Mesenteric fat pad (tissue), 1 donor: Measurements from ENCODE around the gene LIMK2. TPM values are rescaled to one million over a fixed set of nuclear protein-coding genes. Genes with fewer than 3 reads are reported as not detected.
"Not testable (repeated sequence)": the region's sequence is repeated elsewhere in the genome, so short reads cannot be mapped to it uniquely, and the experiment has no call there.

Source experiments
- DNase-seq: peaks from one replicate; pipeline ENCODE4 v3.0.0-alpha.2; 2020; ENCODE audit warnings: low spot score
- long read RNA-seq: library from polyadenylated mRNA; unstranded; transcript quantifications from one replicate; pipeline ENCODE4 v2.0.0, GENCODE V29; 2020
- total RNA-seq: library from RNA; stranded (reverse); fragmentation: NEBNext Ultra II Directional; extraction: Animal tissue kit (Norgen Biotek cat#: 25700); gene quantifications from one replicate; pipeline ENCODE4 v1.2.1, GENCODE V29; 2021
- donor health status: DM: yes; HTN: yes; CAD: no.

Gene LIMK2
- 52.1 TPM for total RNA-seq
- long read RNA-seq, transcript LIMK2-201 (16 exons, 3,670 nt), result major isoform, 10 of 70 reads
- long read RNA-seq, partial matches to known transcripts, result 26 of 70 reads
- long read RNA-seq, other reads (novel, unspliced or antisense), result 31 of 70 reads

- DNase-seq, result peak; percentile 98
Measured at GRCh38 chr22:31211862-31212730, at the start of gene LIMK2. TSS of gene LIMK2 (plus strand) at chr22:31212298. CDS start at chr22:31212409, 111 bp downstream.

GRCh38 chr22:31170971-31171370 is 41.1 kb upstream of the LIMK2 start:
- DNase-seq, result no peak

GRCh38 chr22:31171734-31172133 is 40.4 kb upstream of the LIMK2 start:
- DNase-seq, result not testable (repeated sequence)

GRCh38 chr22:31173386-31174145 is 38.5 kb upstream of the LIMK2 start:
- no peak for DNase-seq

- no peak for DNase-seq
Measured at GRCh38 chr22:31176923-31177322, 35.2 kb upstream of the LIMK2 start.

GRCh38 chr22:31177420-31178162 is 34.5 kb upstream of the LIMK2 start:
- no peak for DNase-seq

GRCh38 chr22:31178859-31179258 is 33.2 kb upstream of the LIMK2 start:
- DNase-seq, result no peak

GRCh38 chr22:31179345-31179744 is 32.8 kb upstream of the LIMK2 start:
- DNase-seq, result no peak

- no peak for DNase-seq
Measured at GRCh38 chr22:31184015-31184414, 28.1 kb upstream of the LIMK2 start.

- DNase-seq, result no peak
Measured at GRCh38 chr22:31185056-31185455, 27.0 kb upstream of the LIMK2 start.

- DNase-seq, result no peak
Measured at GRCh38 chr22:31187627-31188026, 24.5 kb upstream of the LIMK2 start.

GRCh38 chr22:31192513-31192912 is 19.6 kb upstream of the LIMK2 start:
- DNase-seq, result no peak

GRCh38 chr22:31193092-31193491 is 19.0 kb upstream of the LIMK2 start:
- DNase-seq, result no peak

GRCh38 chr22:31194681-31195080 is 17.4 kb upstream of the LIMK2 start:
- not testable (repeated sequence) for DNase-seq

GRCh38 chr22:31199187-31199586 is 12.9 kb upstream of the LIMK2 start:
- no peak for DNase-seq

GRCh38 chr22:31204352-31204984 is 7.6 kb upstream of the LIMK2 start:
- not testable (repeated sequence) for DNase-seq

GRCh38 chr22:31205059-31205458 is 7.0 kb upstream of the LIMK2 start:
- DNase-seq, result not testable (repeated sequence)

- DNase-seq, result not testable (repeated sequence)
Measured at GRCh38 chr22:31206460-31206859, 5.6 kb upstream of the LIMK2 start.

GRCh38 chr22:31206896-31207687 is 5.0 kb upstream of the LIMK2 start:
- DNase-seq, result no peak
